K562 (cell line): Measurements from ENCODE around the gene GINS2. TPM values are rescaled to one million over a fixed set of nuclear protein-coding genes. Genes with fewer than 3 reads are reported as not detected.

Experiments used
- ATAC-seq: fragments of 200-7000 bp; cut with Tn5 transposase; 3 replicates; pipeline ENCODE4 v1.9.1; 2020; ENCODE audit warnings: moderate library complexity
- BruUV-seq: library from RNA; stranded (reverse); fragments of 400-500 nt; replicated peaks from 2 replicates; lab custom pipeline; 2021; lab: Mats Ljungman, UMichigan
- CTCF ChIA-PET: fragments of 300-600 bp; formaldehyde crosslinking; extraction: SDS; loops from one replicate; lab custom pipeline; 2021; ENCODE audit warnings: low intra/inter-chr PET ratio; lab: Yijun Ruan, JAX
- POLR2A ChIA-PET: fragments of 300-600, 350-650 bp; sonication (Branson Sonifier 250); formaldehyde crosslinking; extraction: SDS; loops from one replicate; lab custom pipeline; 2021; ENCODE audit warnings: antibody characterized with exemption, inconsistent platforms; lab: Yijun Ruan, JAX
- DNase-seq, 4 experiments: peaks; one replicate each; pipeline versions ENCODE4 v3.0.0 to v3.0.0-alpha.2; 2011 to 2018; ENCODE audit warnings: low spot score in 3 of 4, mixed read lengths in 3 of 4; ENCODE audit errors: extremely low read depth in 1 of 4
- FAIRE-seq: peaks from 2 replicates; lab custom pipeline; 2011; peaks lifted over from hg19 to GRCh38; lab: Jason Lieb, UNC
- H2AFZ ChIP-seq: 2 replicates; pipeline ENCODE4 v1.6.0; 2011; ENCODE audit warnings: low read depth, low read length, control low read depth, inconsistent platforms
- H3K27ac ChIP-seq: fragments of 200-600 bp; 3 replicates; pipeline ENCODE4 v1.8.0; 2011; ENCODE audit warnings: low read depth, mild to moderate bottlenecking, control low read depth, inconsistent platforms, low read length, moderate library complexity, mixed read lengths; ENCODE audit errors: extremely low read depth
- H3K27me3 ChIP-seq, 2 experiments: fragments of 300-600 bp in 1 of 2; 2 replicates in 1 of 2; 3 replicates in 1 of 2; pipeline versions ENCODE4 v1.6.0 to v1.8.0; 2011; ENCODE audit warnings: inconsistent platforms in 2 of 2, low read length in 2 of 2, mild to moderate bottlenecking in 1 of 2, mixed read lengths in 1 of 2, moderate library complexity in 1 of 2; ENCODE audit not compliant: control insufficient read depth in 2 of 2, insufficient read depth in 2 of 2
- H3K36me3 ChIP-seq: fragments of 300-600 bp; 3 replicates; pipeline ENCODE4 v1.8.0; 2011; ENCODE audit warnings: mild to moderate bottlenecking, low read length, inconsistent platforms; ENCODE audit not compliant: control insufficient read depth, insufficient read depth
- H3K4me1 ChIP-seq, 2 experiments: fragments of 200-600 bp in 1 of 2; replicated peaks in 1 of 2; 2 replicates in 1 of 2; 3 replicates in 1 of 2; pipeline versions ENCODE4 v1.5.1 to v1.8.0; 2011; ENCODE audit warnings: inconsistent platforms in 2 of 2, low read length in 2 of 2, mild to moderate bottlenecking in 1 of 2, mixed read lengths in 1 of 2, moderate library complexity in 1 of 2; ENCODE audit not compliant: control insufficient read depth in 2 of 2, insufficient read depth in 2 of 2
- H3K4me2 ChIP-seq: 2 replicates; pipeline ENCODE4 v1.6.1; 2011; ENCODE audit warnings: low read length, control low read depth, inconsistent platforms, mixed read lengths; ENCODE audit not compliant: insufficient read depth
- H3K4me3 ChIP-seq: fragments of 200-600 bp; sonication (generic), shearing (Covaris generic); 2 replicates; pipeline ENCODE4 v1.5.1; 2016; ENCODE audit warnings: control low read depth, inconsistent platforms
- H3K79me2 ChIP-seq: fragments of 200-600 bp; 3 replicates; pipeline ENCODE4 v1.8.0; 2011; ENCODE audit warnings: low read length, inconsistent platforms; ENCODE audit not compliant: control insufficient read depth, insufficient read depth
- H3K9ac ChIP-seq, 2 experiments: 2 replicates each; pipeline versions ENCODE4 v1.6.0 to v1.6.1; 2011; ENCODE audit warnings: low read depth in 2 of 2, low read length in 2 of 2, control low read depth in 1 of 2, inconsistent platforms in 1 of 2, mild to moderate bottlenecking in 1 of 2, mixed read lengths in 1 of 2; ENCODE audit not compliant: insufficient read depth in 1 of 2
- H3K9me1 ChIP-seq: one replicate; pipeline ENCODE4 v1.6.0; 2011; ENCODE audit warnings: inconsistent platforms, mild to moderate bottlenecking, low read length, moderate library complexity; ENCODE audit not compliant: control insufficient read depth, insufficient read depth
- H3K9me3 ChIP-seq: replicated peaks from 2 replicates; pipeline ENCODE4 v1.5.1; 2011; ENCODE audit warnings: low read depth, low read length, inconsistent platforms; ENCODE audit not compliant: control insufficient read depth, insufficient read depth
- H4K20me1 ChIP-seq: replicated peaks from 2 replicates; pipeline ENCODE4 v1.6.1; 2011; ENCODE audit warnings: low read length, inconsistent platforms, mixed read lengths; ENCODE audit not compliant: control insufficient read depth, insufficient read depth
- CC2D1A ChIP-seq: fragments of 450-650 bp; IDR thresholded peaks from 2 replicates; pipeline ENCODE4 v1.6.1; 2017; ENCODE audit warnings: mild to moderate bottlenecking
- ELF4 ChIP-seq: fragments of 450-650 bp; formaldehyde crosslinking; IDR thresholded peaks from 2 replicates; pipeline ENCODE4 v1.4.0; 2022; ENCODE audit warnings: missing genetic modification characterization
- PTBP1 ChIP-seq: fragments of 200-400 bp; formaldehyde crosslinking; IDR thresholded peaks from 2 replicates; pipeline ENCODE4 v1.6.1; 2017; ENCODE audit warnings: low read depth, low read length
- RBM25 ChIP-seq: fragments of 200-400 bp; formaldehyde crosslinking; IDR thresholded peaks from 2 replicates; pipeline ENCODE4 v1.6.1; 2018; ENCODE audit warnings: low read length, low read depth, moderate library complexity; ENCODE audit not compliant: severe bottlenecking
- SMARCA5 ChIP-seq: fragments of 450-650 bp; IDR thresholded peaks from 2 replicates; pipeline ENCODE4 v1.6.1; 2016
- ZNF121 ChIP-seq: sonication (generic); formaldehyde crosslinking; conservative IDR thresholded peaks from 2 replicates; pipeline ENCODE4 v1.8.0; 2022; ENCODE audit warnings: missing genetic modification reagents
- WGBS: fragments of 100-300 bp; shearing (Covaris generic); methylation state at CpG from one replicate; pipeline ENCODE4 v1.1.6; 2016; ENCODE audit warnings: low coverage, mixed read lengths; ENCODE audit not compliant: insufficient coverage; ENCODE audit errors: missing lambda C conversion rate; 5-methylcytosine and 5-hydroxymethylcytosine counted together
- in situ Hi-C: fragments of 300-500 bp; cut with MboI; formaldehyde crosslinking; loops from 4 replicates; pipeline ENCODE4 v1.15.0; 2018; ENCODE audit warnings: inconsistent platforms, mixed read lengths
- intact Hi-C: fragments of 100-400 bp; cut with micrococcal nuclease; formaldehyde crosslinking; loops from 2 replicates; pipeline ENCODE4 v1.14.2; 2022
- polyA plus RNA-seq, 8 experiments: library from polyadenylated mRNA; depleted of rRNA in 4 of 8; stranded (reverse) in 5 of 8; unstranded in 3 of 8; fragments of >200 nt; fragmentation: Nextera tagmentation in 2 of 8; fragmentation: Illumina TruSeq in 1 of 8; extraction: Ambion mirVana in 2 of 8; extraction: Trizol in 1 of 8; gene quantifications; 2 replicates each; pipeline versions ENCODE4 v1.2.1 to v1.2.3, GENCODE V29; 2011 to 2014; ENCODE audit warnings: inconsistent platforms in 1 of 8, missing spikeins in 1 of 8
- total RNA-seq, 7 experiments: library from RNA; depleted of rRNA in 6 of 7; stranded (reverse); fragments of >200 nt in 6 of 7; fragmentation: Illumina TruSeq in 2 of 7; extraction: Trizol in 2 of 7; gene quantifications; 2 replicates each; pipeline versions ENCODE4 v1.2.1 to v1.2.3, GENCODE V29; 2011 to 2021; ENCODE audit warnings: low replicate concordance in 1 of 7

The GINS2 gene
- total and polyA plus RNA-seq, 9 of the 15 experiments (the other 6 are each of a cell fraction or from before 2014, with no cell fraction given): 40.4 to 76.2 (median 44.6) TPM

GRCh38 chr16:85720302-85720637 is 31.5 kb upstream of the GINS2 start:
- H3K9me1 ChIP-seq: no peaks in the 10 kb centered on the region
- TF ChIP-seq CC2D1A: no peak
- peak; percentile 93 for TF ChIP-seq ZNF121 (CRISPR knock-in tag)
- TF ChIP-seq, all 486 proteins: peak for 1
- Histone ChIP-seq H3K4me2 (no peak overlapping the region), H3K79me2 (no peaks in the 10 kb centered on the region), H3K4me1 (peaks cover 3 to 33% of the 10 kb centered on the region in 2 experiments; a peak in 4 of 5 replicates), H3K9ac (no peak overlapping the region), H3K27me3 (peaks cover 34 to 70% of the 10 kb centered on the region in 2 experiments; a peak in 4 of 5 replicates), H3K4me3 (no peak overlapping the region), H4K20me1 (peaks cover 26% of the 10 kb centered on the region; the same call in 1 of the 2 replicates), H3K9me3 (no peaks in the 10 kb centered on the region), H3K36me3 (no peaks in the 10 kb centered on the region), H3K27ac (no peak overlapping the region), H2AFZ (no peak overlapping the region)
- DNase-seq (no peak), ATAC-seq (no peak), FAIRE-seq (no peak)
- intact Hi-C loops: no loop called here
- WGBS: 14% methylated on average over 4 of the region's 4 CpGs
- BruUV-seq: no TSS peak
- CTCF ChIA-PET: interaction anchor here (1.7 to 4.5 kb wide), 2 partner anchors 45 to 60 kb away, joined by 7 to 35 read pairs; no protein-coding TSS in a partner anchor
- POLR2A ChIA-PET: interaction anchor here (0.7 to 1.1 kb wide), 2 partner anchors 23 to 39 kb away, joined by 3 read pairs; no protein-coding TSS in a partner anchor
- in situ Hi-C loops: no loop called here

DNA sequence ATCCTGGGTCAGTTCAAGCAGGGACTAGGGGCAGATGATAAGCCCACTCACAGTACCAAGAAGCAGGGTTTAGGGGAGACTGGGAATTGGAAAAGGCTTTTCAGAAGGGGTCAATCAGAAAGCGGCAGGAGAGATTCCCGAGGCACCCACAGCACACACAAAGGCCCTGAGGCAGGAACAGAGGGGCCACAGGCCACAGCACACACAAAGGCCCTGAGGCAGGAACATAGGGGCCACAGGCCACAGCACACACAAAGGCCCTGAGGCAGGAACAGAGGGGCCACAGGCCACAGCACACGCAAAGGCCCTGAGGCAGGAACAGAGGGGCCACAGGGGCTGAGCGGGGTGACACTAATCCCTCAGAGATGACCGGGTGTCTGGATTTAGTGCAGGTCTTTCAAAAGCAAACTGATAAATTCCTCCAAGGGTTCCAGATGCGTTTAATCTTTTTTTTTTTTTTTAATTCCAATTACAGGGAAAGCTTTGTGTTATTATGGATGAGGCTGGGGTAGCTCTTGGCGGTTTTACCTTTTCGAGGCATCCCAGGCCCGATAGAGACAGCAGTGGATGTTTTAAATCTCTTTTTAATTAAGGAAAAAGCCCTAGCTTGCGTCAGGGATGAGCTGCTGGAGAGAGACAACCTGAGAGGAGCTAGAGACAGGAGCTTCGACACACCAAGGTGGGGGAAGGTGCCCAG is 31.0 kb upstream of the GINS2 start:
- FAIRE-seq (no peak), DNase-seq (no peak), ATAC-seq (no peak)
- Histone ChIP-seq H3K9me3 (no peaks in the 10 kb centered on the region), H4K20me1 (peaks cover 22% of the 10 kb centered on the region; the same call in 1 of the 2 replicates), H3K27me3 (peaks cover 29 to 67% of the 10 kb centered on the region in 2 experiments; a peak in 4 of 5 replicates), H3K9me1 (no peaks in the 10 kb centered on the region), H3K4me1 (peaks cover 3 to 38% of the 10 kb centered on the region in 2 experiments; a peak in 4 of 5 replicates), H2AFZ (no peak overlapping the region), H3K27ac (no peak overlapping the region), H3K36me3 (no peaks in the 10 kb centered on the region), H3K4me2 (no peak overlapping the region), H3K4me3 (no peak overlapping the region), H3K79me2 (no peaks in the 10 kb centered on the region), H3K9ac (no peak overlapping the region)
- intact Hi-C loops (loop anchor here (2.0 to 10.0 kb wide), 3 partner anchors 45 to 297 kb away; no protein-coding TSS in a partner anchor), in situ Hi-C loops (loop anchor here (10.0 kb wide), 1 partner anchor 295 kb away; no protein-coding TSS in a partner anchor)
- 0 out of 2 replicates have a peak, but pooled peaks have one; percentile 43 for TF ChIP-seq PTBP1
- TF ChIP-seq ELF4 (CRISPR knock-in tag): no peak
- TF ChIP-seq SMARCA5: 0 out of 2 replicates have a peak, but pooled peaks have one; percentile 60
- peak; percentile 78 for TF ChIP-seq RBM25
- ChIA-PET CTCF (interaction anchor here (1.1 to 4.5 kb wide), 4 partner anchors 44 to 444 kb away, joined by 4 to 35 read pairs (median 7); no protein-coding TSS in a partner anchor), POLR2A (interaction anchor here (0.7 to 1.1 kb wide), 2 partner anchors 22 to 39 kb away, joined by 3 read pairs; no protein-coding TSS in a partner anchor)
- no TSS peak for BruUV-seq
- 7% methylated on average over 9 of the region's 11 CpGs for WGBS
